Ecto neural progenitor cell (in vitro differentiated cells): Measurements from ENCODE around the gene ORC2.
"Not testable (repeated sequence)": the region's sequence is repeated elsewhere in the genome, so short reads cannot be mapped to it uniquely, and the experiment has no call there.

Experiments
- DNase-seq: peaks from one replicate; pipeline ENCODE4 v3.0.0-alpha.2; 2018; ENCODE audit warnings: low spot score

ORC2 gene

GRCh38 chr2:200963124-200963917 is at the start of gene ORC2:
TSS of gene ORC2 (minus strand) at chr2:200963660. CDS start at chr2:200958123, 5,537 bp downstream.
- peak; percentile 95 for DNase-seq

- no peak for DNase-seq
These were observed 44.9 kb upstream of the ORC2 start for GRCh38 chr2:201008296-201008829.

GRCh38 chr2:201007584-201007998 is 44.1 kb upstream of the ORC2 start:
- no peak for DNase-seq

DNA sequence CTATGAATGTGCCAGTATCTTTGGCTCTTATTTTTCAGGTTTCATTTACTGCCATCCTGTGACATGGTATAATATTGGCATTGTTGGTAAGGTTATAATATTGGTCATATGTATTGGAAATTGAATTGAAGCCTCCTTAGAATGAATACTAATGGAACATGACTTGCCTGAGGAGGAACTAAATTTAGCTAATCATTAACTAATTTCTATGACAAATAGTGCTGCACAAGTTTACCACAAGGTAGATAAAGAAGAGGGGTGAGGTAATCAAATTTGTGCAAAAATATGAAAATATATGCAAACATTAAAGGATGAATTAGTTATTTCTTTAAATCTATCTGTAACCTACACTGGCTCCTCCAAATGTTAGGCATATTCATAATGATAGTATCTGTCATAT is 43.2 kb upstream of the ORC2 start:
- no peak for DNase-seq

DNA sequence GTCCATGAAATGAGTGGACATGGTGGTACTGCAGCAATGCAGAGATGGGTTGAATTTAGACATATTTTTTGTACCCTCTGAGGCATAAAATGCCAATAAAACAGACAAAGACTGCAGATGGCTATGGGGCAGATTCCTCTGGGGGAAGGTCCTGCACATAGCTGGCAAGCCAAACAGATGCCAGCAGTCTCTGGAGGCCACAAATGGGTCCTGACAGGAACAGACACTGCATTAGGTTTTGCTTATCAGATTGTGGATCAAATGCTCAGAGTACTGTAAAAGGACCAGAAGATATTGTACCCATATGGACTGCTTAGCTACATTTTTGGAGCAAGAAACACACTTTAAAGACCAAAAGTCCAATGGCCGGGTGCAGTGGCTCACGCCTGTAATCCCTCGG is 40.9 kb upstream of the ORC2 start:
- DNase-seq, result no peak

GRCh38 chr2:200993097-200993496 is 29.6 kb upstream of the ORC2 start:
- DNase-seq, result no peak

DNA sequence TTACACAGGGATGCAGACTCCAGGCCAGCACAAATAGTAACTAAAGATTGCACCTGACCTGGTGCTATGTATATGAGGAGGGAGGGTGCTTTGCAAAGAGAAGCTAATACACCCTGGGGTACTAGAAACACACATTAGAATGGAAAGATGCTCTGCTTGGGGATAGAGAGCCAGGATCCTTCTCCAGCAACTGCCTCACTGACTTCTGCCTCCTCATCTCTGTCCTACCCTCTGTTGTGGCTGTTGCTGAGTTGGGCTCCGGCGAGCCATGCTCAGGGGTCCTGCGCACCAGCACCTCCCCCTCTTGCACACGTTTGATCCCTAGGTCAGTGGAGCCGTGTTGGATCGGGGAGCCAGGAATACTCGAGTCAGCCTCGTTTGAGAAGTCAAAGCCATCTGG is 23.7 kb upstream of the ORC2 start:
- DNase-seq, result no peak

DNA sequence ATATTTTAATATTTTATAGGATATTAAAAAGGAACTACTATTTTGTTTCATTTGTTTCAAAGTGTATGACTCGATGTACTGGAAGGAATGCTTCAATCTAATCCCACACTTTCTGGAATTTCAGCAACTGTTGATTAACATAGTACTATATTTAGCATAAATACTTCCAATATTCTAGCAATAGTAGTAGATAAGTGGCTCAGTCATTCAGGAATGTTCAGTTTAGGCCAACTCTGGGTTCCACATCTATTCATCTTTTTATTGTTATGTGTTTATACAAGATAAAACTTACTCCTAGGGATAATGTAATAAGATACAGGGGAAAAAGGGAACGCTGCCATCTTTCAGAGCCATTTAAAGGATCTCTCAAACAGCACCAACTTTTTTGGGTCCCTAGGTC is 22.3 kb upstream of the ORC2 start:
- no peak for DNase-seq

DNA sequence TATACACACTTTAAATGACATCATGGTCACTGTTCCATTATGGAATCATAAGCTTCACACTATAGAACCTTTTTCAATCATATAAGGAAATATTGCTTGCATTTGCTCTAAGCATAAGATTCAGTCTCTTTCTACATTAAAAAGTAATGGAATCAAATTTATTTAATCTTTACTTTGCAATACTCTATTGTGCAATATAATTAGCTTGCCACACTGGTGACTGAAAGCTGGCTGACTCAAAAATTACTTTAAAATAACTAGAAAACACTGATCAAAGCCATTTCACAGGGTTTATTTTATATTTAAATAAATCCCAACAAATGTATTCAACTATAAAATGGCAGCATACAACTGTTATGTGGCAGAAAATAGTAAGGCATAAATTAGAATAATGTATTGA is 13.2 kb upstream of the ORC2 start:
- no peak for DNase-seq

DNA sequence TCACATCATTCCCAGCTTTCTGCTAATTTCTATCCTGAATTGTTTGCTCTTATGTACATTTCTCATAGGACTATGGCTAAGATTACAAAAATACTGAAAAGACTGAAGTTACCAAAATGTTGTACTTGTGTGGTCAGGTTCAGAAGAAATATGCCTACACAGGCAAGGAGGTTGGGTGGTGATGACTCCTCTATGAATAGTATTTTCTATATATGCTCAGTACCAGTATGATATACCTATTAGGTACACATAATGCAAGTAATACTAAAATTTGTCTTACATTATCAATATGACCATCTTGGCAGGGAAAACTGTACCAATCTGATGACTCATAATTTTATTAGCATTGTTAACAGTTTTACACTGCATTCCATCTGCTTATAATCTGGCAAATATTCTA is 12.2 kb upstream of the ORC2 start:
- DNase-seq, result no peak

DNA sequence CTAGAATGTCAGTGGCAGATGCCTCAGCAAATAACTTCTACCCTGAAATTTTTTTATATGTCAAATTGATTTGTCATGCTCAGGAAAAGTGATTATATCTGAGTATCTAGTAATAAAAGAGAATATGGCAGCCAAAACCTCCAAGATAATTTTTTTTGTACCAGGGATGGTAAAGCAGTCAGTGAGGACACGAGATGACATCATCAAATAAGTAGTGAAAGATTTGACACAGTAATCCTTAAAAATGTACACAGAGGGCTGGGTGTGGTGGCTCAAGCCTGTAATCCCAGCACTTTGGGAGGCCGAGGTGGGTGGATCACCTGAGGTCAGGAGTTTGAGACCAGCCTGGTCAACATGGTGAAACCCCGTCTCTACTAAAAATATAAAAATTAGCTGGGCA is 6.6 kb upstream of the ORC2 start:
- not testable (repeated sequence) for DNase-seq

- no peak for DNase-seq
These were observed 5.3 kb upstream of the ORC2 start for GRCh38 chr2:200968735-200969134.

- no peak for DNase-seq
These were observed 4.7 kb upstream of the ORC2 start for GRCh38 chr2:200968162-200968561.

- no peak for DNase-seq
These were observed 3.3 kb upstream of the ORC2 start for GRCh38 chr2:200966770-200967169.

- DNase-seq, result no peak
These were observed 1.0 kb upstream of the ORC2 start for GRCh38 chr2:200964498-200964897.

DNA sequence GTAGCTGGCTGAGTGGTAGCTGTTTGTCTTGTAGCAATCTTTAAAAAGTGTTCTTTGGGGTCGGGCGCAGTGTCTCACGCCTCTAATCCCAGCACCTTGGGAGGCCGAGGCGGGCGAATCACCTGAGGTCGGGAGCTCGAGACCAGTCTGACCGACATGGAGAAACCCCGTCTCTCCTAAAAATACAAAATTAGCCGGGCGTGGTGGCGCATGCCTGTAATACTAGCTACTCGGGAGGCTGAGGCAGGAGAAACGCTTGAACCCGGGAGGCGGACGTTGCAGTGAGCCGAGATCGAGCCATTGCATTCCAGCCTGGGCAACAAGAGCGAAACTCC is 425 bp upstream of the ORC2 start:
- DNase-seq, result not testable (repeated sequence)

GRCh38 chr2:200962811-200963123 is 693 bp downstream of the ORC2 start:
- DNase-seq, result no peak

DNA sequence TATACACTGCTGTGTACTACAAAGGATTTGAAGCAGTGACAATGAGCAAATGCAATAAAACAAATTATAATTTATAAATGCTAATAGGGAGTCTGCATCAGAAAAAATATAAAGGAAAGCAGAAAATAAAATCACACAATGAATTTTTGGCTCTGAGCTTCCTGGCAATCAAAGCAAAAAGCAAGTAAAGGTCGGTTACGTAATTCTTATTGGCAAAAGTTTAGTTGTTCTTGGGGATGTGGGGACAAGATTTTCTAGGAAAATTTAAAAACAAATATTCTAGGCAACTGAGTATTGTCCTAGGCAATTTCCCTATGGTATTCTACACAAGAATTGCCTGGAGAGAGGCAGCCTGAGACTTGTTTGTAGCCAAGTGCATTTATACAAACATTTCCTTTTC is 1.8 kb downstream of the ORC2 start:
- DNase-seq, result no peak

- DNase-seq, result no peak
These were observed 13.1 kb downstream of the ORC2 start for GRCh38 chr2:200950378-200950777.

DNA sequence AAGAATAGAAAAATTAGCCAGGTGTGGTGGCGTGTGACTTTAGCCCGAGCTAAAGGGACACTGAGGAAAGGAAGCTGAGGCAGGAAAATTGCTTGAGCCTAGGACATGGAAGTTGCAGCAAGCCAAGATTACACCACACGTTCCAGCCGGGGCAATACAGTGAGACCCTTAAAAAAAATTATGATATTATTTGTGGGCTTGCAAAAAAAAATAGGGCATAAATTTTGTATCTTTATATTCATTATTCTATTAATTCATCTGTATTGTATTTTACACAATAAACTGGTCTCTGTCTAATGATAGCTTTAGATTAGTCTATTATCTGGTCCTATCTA is 18.1 kb downstream of the ORC2 start:
- DNase-seq, result no peak

DNA sequence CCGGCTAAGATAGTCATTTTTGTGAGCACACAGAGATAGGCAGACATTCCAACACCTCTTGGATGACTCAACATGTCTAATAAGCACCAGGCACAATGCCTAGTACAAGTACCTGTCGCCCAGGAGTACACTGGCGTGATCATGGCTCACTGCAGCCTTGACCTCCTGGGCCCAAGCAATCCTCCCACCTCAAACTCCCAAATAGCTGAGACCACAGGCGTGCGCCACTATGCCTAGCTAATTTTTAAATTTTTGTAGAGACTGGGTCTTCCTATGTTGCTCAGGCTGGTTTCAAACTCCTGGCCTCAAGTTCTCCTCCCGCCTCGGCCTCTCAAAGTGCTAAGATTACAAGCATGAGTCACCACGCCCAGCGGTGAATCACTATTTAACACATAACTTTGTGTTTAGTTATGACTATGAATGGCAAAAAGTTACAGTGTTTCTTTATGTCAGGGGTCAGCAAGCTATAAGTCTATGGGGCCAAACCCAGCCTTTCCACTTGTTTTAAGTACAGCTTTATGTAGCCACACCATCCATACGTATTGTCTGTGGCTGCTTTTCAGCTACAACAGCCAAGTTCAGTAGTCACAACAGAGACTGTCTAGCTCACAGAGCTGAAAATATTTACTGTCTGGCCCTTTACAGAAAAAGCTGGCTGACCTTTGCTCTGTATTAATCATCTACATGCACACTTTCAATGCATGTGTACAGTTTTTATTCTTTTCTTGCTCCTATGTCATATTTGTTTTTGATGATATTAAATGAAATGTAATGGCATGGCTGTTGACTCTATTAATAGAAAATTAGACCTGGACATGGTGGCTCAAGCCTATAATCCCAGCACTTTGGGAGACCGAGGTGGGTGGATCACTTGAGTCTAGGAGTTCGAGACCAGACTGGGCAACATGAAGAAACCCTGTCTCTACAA is 18.7 kb downstream of the ORC2 start:
- DNase-seq, result no peak

DNA sequence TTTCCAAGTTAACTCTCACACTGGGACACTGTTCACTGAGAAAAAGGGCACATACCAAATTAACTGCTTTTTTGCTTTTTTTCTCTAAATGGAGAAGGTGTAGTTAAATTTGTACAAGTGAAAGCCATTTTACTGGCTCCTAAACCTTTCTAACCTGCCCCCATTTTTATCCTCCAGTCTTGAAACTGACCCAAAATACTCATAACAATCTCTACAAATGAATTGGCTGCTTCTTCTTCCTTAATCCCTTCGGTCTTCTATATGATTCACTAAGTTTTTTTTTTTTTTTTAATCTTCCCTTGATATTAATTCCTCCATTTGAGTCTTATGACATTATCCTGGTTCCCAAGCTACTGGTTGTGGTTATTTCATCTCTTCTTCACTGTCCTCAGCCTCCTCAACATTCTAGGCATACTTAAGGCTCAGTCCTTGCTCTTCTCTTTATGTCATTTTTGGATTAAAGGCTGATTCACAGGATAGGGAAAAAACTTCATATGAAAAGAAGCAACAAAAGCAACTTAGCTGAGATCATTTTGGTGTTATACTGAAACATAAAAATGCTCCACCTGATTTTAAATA is 19.8 kb downstream of the ORC2 start:
- DNase-seq, result no peak

DNA sequence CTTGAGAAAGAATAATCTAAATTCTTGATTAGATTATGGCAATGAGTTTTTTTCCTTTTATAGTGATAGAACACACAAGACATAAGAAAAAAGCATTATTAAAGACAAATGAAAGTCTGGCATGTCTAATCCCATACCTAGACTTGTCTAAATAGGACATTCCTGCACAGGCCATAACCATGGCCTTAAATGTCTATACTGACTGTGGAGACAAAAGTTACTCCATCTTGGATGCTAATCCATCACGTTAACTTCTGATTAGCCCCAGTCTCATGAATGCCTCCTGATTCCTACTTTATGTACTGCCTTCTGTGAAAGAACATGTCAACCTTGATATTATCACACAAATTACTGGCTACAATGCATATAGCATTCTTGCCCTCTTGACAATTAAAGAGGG is 23.6 kb downstream of the ORC2 start:
- no peak for DNase-seq
